ENCODE data around the gene ATG7.
"Not testable (repeated sequence)": the region's sequence is repeated elsewhere in the genome, so short reads cannot be mapped to it uniquely, and the experiment has no call there.

ATG7 gene

DNA sequence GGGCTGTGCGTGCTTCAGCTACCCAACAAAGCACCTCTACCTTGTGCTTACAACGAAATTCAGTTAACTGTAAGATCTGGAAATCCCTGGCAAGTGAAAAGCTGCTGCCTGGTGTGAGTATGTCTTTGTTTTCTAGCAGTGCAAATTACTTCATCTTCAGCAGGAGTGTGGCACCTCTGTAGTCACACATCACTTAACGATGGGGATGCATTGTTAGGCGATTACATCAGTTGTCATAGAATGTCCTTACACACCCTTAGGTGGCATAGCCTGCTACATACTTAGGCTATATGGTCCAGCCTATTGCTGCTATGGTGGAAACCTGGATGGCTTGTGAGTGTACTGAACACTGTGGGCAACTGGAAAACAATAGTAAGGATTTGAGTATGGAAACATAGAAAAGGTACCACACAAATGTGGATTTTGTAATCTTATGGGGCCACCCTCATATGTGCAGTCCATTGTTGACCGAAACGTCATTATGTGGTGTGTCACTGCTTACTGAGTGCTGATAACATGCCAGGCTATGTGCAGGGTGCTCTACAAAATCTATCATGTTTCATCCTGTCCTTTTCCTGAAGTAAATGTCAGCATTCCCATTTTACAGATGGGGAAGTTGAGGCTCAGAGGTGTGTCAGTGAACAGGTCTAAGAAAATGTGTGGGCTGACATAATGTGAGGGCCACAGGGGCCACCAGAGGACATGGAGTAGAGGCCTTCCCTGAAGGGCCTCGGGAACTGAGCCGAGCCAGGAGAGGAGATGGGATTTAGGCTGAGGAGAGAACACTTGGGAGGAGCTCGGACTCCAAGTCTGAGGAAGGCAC lies 198.0 kb downstream of the ATG7 start:
- DNase-seq: no peak

GRCh38 chr3:11475324-11475723 lies 203.1 kb downstream of the ATG7 start:
- no peak for DNase-seq

DNA sequence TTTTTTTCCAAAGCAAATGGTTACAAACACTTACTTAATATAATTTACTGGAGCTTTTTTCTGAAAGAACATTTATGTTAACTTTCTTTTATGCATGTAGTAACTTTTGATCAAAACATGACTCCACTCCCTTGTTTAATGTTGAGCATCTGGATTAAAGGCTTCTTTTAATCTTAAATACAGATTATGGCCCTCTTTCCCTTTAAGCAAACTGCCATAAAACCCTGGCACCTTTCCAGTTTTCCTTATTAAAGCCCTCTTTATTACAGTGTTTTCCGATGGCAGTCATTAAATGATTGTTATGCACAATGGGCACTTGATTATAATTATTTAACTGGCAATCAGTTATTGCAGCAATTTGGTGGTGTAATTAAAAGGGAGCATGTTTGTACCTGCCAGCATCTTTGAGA lies 204.5 kb downstream of the ATG7 start:
- DNase-seq: no peak

DNA sequence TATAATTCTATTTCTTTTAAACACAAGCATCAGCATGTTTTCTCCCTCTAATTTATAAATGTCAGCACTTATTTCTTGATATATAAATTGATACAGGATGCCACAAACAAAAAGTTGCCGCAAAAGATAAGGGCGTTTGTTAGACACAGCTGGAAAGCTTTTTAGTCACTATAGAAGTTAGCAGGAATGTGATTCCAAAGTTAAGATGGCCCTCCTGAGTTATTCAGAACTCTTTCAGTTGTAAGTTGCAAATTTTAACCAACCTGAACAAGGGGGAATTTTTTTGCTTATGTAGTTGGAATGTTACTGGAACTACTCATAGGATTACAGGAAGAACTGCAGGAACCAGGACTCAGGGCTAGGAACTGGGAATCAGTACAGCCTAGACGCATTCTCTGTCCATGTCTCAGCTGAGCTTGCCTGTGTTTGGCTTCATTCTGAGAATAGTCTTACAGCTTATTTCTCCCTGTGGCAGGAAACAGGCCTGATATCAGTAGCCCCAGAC lies 205.3 kb downstream of the ATG7 start:
- no peak for DNase-seq

DNA sequence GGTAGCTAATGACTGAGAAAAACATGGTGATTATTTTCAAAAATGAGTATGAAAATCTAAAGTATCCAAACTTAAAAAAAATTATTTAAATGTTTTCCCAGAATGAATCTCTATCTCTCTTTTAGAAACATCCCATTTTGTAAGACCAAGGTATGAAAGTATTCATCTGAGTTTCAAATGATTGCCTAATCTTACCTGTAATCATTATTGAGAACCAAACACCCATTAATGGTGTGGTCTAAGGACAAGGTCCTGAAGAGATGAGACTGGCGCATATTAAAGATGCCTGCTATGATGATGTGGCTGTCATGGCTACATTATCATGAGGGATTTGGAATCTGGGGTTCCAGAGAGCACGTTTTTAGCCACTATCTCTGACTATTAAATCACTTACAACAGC lies 206.0 kb downstream of the ATG7 start:
- DNase-seq: no peak

DNA sequence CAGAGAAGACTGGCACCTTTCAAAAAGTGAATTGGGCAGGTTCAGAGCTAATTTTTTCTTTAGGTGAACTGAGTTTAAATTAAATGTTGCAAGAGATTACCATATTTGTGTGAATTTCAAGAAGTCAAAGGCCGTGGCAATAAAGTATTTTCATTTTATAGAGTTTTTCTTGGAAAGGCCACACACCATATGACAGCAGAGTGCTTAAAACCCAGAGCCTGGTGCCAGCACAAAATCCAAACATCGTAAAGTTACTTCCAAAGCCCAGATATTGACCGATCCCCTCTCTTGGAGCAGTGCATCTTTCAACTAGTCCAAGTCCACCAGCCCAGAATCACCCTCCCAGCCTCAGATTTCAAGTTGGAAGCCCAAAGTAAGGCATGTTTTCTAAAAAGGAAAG lies 207.0 kb downstream of the ATG7 start:
- no peak for DNase-seq

GRCh38 chr3:11480663-11481298 lies 208.6 kb downstream of the ATG7 start:
- no peak for DNase-seq

GRCh38 chr3:11481556-11481955 lies 209.4 kb downstream of the ATG7 start:
- DNase-seq: no peak

DNA sequence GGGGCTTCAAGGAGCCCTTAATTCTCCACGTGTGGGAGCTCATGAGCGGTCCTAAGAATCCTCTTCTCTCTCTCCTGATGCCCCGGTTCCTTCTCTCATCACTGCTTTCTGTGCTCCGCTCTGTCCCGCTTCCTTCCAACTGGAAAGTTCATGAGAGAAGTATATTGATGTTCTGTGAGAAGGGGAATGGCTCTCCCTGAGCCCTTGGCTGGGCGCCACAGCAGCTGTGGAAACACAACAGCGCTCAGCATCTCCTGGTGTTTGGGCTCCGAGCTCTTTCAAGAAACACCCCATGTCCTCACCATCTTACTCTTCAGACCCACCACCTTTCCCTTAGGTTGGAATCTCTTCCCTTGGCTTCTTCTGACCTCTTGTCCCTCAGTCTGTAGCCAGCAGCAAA lies 209.8 kb downstream of the ATG7 start:
- DNase-seq: no peak

DNA sequence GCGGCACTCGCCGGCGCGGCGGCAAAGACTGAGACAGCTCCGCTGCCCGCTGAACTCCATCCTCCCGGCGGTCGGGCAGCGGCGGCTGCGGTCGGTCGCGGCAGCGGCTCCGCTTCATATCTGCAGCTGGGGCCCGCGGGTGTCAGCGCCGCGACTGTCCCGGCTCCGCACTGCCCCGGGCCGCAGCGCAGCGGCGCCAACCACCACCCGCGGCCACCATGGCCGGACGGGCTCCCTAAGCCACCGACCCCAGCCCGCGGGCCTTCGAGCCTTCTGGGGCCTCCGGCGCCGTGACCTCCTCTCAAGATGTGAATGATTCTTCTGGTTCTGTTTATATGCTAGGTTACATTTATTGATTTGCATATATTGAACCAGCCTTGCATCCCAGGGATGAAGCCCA lies 216.2 kb downstream of the ATG7 start:
- not testable (repeated sequence) for DNase-seq

DNA sequence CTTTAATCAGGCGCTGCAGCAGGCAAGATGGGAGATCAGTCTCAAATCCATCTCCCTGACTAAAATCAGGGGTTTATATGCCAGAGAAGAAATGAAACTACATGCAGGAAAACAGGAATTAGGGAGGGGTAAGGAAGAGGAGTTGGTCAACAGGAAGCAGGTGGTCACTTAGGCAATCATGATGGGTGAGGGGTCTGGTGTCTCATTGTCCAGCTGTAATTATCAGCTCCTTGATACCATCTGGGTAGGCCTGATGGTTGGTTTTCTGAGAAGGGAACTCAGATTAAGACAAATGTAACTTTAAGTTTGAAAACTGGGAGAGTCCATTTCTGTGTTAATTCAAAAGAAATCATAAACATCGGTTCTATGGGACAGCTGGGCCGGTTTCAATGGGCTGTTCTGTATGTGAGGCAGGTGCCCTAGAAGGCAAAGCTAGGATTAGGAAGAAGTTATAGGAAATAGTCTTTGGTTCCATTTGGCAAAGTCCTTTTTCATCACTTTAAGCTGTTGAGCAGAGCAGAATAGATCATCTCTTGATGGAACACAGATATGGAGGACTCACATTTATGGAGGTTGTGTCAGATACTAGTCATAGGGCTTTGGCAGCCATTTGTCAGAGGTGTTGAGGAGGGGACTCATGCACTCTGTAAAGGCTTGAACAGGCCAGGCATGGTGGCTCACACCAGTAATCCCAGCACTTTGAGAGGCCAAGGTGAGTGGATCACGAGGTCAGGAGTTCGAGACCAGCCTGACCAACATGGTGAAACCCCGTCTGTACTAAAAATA lies 222.1 kb downstream of the ATG7 start:
- DNase-seq: no peak

- DNase-seq: no peak
Measured at GRCh38 chr3:11495948-11496557, 223.9 kb downstream of the ATG7 start.

DNA sequence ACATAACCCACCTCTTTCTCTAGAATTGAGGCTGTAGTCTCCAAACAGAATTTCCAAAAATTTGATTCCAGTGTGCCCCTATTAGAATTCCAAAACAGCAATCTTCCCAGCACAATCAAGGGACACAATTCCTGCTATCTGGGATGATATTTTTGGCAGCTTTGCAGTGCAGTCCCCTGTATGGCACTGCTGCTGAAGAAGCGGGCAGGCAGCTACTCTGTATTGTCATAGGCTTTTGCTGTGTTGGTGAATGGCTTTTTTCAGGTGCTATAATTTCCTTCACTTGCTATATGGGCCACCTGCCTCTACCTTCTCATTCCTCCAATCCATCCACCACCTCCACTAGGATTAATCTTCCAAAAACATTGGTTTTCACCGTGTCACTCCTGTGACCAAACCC lies 226.0 kb downstream of the ATG7 start:
- no peak for DNase-seq

DNA sequence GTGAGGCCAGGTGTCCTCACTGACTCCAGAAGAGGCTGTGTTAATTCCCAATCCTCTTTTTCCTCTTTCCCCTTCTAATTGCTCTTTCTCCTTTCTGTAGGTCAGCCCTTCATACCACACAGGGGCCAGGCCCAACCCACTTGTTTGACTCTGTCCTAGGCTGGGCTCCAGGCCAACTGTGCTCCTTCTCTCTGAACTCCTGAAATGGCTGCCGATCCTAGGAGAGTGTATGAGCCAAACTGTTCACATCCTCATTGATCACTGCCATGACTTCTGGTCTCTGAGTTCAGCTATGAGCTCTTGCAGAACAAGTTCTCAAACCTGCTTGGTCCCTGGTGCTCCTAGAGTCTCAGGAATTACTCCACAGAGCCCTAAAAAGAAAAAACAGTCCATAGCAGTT lies 226.4 kb downstream of the ATG7 start:
- no peak for DNase-seq

- DNase-seq: no peak
Measured at GRCh38 chr3:11499144-11499543, 226.9 kb downstream of the ATG7 start.

DNA sequence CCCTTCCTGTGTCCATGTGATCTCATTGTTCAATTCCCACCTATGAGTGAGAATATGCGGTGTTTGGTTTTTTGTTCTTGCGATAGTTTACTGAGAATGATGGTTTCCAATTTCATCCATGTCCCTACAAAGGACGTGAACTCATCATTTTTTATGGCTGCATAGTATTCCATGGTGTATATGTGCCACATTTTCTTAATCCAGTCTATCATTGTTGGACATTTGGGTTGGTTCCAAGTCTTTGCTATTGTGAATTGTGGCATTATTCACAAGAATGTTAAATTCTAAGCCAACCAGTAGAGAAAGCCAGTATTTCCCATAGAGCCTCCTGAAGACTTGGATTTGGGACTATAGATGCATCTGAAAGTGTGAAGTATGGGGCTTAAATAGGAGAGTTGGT lies 230.2 kb downstream of the ATG7 start:
- DNase-seq: not testable (repeated sequence)

GRCh38 chr3:11507719-11508118 lies 235.5 kb downstream of the ATG7 start:
- no peak for DNase-seq

DNA sequence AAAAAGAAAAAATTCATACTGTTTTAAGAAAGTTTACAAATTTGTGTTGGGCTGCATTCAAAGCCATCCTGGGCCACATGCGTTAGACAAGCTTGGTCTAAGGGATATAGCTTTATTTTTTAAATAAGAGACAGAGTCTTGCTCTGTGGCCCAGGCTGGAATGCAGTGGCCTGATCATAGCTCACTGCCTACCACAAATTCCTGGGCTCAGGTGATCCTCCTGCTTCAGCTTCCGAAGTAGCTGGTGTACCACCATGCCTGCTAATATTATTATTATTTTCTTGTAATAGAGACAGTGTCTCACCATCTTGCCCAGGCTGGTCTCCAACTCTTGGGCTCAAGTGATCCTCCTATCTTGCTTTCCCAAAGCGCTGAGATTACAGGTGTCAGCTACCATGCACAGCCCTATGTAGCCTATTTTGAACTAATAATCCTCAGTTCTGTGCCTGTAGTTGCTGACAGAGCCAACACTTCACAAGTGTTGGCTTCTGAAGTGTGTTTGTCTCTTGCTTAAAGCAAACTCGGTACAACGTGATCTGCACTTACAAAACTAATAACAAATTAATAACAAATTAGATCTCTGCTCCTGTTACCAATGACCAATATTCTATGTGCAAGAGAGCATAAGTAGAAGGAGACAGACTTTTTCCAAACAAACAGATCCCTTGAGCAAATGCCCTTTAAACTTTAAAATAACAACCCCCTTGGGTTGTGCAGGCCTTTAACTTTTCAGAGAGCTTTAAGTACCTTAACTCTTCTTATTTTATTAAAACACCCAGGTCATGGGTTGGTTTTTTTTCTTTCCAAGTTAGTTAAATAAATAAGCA lies 236.4 kb downstream of the ATG7 start:
- no peak for DNase-seq

- no peak for DNase-seq
Measured at GRCh38 chr3:11509173-11510000, 237.2 kb downstream of the ATG7 start.

DNA sequence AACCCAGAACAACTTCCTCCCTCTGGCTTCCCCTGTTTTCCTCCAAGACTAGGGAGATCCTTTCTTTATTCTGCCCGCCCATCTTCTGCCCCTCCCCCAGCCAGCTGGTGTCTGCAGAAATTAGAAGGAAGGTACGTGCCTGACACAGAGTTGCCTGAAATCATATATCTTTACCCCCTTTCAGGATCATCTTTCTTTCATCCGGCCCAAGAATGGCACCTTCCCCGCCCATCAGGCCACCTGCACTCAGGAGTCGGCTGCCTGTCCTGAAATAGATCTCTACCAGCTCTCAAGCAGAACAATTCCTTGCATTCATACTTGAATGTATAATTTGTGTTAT lies 237.8 kb downstream of the ATG7 start:
- no peak for DNase-seq

DNA sequence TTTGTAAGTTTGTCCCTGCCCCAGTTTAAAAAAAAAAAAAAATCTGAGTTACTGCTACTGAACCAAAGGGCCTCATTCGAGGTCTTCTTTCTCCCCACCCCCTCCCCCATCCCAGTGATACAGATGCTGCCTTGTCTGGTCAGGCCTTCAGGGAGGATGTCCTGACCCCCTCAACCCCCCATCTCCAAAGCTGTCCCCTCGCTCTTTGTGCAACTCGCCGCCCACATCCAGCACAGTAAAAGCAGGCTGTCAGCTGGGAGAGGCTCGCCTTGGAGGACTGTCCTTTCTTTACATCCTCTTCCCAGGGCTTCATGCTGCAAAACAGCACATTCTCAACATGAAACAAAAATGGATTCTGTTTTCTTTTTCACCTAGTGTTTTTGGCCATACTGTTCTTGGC lies 238.2 kb downstream of the ATG7 start:
- no peak for DNase-seq

All from activated T-cell treated with anti-CD3 and anti-CD28 coated beads, Interleukin-2, amount 50 U/mL, for 1 hour (primary cell).